Activated CD4-positive, alpha-beta T cell treated with anti-CD3 and anti-CD28 coated beads for 4 hours (primary cell): ENCODE results near the gene TSC22D4.
"Not testable (repeated sequence)": the region's sequence is repeated elsewhere in the genome, so short reads cannot be mapped to it uniquely, and the experiment has no call there.

Experiments
- DNase-seq, 2 donors: peaks; one replicate each; pipeline ENCODE4 v3.0.0-alpha.2; 2020

TSC22D4 gene

DNA sequence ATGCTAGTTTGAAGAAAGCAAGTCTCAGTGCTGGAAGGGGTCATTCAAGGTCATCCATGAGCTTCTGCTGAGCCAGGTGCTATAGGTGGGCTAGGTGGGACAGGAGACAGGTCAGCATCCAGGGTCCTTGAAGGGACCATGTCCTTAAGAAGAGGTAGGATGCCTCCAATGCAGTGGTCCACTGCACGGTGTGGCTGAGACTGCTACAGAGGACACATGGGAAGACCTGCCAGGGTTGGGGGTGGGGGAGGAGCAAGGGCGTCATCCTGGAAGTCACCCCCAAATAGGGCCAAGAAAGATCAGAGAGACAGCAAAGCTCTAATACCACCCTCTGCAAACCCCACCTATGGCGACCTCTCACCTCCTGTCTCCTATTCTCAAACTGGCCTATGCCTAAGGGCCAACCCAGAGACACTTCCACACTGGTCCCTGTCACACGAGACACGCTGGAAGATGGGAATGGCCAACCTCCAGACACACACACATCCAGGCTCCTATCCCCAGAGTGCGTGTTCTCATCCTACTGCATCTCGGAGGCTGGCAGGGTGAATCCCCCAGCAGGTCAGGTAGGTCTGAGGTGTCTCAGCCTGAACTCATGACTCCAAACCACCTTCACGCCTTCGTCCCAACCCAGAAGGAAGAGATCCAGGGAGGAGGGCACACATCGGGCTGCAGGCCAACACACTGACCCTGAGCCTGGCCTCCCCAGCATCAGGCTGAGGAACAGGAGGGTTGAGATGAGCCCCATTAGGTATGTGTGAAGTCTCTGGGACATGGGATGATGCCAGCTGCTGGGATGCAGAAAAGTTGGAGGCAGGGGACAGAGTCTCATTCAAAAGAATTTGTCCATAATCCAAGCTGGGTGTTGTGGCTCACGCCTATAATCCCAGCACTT lies 37.1 kb downstream of the TSC22D4 start:
- no peak for DNase-seq

DNA sequence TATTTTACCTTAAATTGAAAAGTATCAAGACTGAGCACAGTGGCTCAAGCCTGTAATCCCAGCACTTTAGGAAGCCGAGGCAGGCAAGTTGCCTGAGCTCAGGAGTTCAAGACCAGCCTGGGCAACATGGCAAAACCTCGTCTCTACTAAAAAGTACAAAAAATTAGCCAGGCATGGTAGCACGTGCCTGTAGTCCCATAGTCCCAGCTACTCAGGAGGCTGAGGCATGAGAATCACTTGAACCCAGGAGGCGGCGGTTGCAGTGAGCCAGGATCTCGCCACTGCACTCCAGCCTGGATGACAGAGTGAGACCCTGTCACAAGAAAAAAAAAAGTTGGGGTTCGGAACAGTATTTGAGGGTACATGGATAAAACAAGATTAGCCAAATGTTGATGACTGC lies 39.8 kb downstream of the TSC22D4 start:
- not testable (repeated sequence) for DNase-seq

DNA sequence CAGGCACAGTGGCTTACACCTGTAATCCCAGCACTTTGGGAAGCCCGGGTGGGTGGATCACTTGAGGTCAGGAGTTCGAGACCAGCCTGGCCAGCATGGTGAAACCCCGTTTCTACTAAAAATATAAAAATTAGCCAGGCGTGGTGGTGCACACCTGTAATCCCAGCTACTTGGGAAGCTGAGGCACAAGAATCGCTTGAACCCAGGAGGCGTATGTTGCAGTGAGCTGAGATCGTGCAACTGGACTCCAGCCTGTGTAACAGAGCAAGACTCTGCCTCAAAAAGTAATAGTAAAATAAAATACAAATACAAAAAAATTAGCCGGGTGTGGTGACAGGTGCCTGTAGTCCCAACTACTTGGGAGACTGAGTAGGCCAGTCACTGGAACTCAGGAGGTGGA lies 40.3 kb downstream of the TSC22D4 start:
- not testable (repeated sequence) for DNase-seq

DNA sequence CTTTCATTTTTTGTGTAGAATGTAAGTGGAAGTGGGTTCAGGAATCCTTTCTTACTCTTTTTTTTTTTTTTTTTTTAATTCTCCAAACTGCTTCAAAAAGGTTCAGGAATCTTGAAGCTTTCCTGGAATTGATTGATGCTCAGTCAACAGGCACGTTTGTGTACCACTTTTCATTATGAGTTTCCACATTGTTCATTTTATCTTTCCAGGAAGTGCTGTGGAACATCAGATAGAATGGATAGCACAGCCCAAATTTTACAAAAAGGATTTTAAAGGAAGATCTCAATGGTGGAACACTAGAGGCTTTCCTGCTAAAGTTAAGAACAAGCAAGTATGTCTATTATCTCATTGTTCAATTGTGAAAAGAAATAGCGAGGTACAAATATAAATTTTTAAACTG lies 40.8 kb downstream of the TSC22D4 start:
- DNase-seq, result no peak

DNA sequence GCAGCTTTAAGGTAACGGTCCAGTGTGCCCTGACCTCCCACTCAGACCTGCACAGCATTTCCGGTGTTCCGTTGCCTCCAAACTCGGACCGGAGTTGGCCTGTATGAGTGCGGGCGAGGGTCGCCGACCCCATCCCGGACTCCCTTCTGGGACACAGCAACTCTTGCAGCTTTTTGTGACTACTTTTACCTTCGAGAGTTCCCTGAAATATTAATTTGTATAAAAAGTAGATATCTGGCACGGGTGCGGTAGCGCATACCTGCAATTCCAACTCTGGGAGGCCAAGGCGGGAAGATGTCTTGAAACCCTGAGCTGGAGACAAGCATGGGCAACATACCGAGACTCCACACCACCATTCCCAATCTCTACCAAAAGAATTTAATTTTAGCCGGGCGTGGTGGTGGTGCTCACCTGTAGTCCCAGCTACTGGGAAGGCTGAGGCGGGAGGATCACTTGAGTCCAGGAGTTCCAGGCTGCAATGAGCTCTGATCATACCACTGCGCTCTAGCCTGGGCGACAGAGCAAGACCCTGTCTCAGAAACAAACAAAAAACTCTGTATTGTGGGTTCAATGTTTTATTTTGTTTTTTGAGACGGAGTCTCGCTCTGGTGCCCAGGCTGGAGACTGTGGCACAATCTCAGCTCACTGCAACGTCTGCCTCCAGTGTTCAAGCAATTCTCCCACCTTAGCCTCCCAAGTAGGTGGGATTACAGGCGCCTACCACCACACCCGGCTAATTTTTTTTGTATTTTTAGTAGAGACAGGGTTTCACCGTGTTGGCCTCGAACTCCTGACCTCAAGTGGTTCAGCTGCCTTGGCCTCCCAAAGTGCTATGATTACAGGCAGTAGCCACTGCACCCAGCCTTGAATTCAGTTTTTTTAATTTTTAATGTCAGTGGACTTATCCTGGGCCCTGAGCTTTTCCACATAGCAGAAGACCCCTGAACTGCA lies 41.6 kb downstream of the TSC22D4 start:
- DNase-seq, result no peak

DNA sequence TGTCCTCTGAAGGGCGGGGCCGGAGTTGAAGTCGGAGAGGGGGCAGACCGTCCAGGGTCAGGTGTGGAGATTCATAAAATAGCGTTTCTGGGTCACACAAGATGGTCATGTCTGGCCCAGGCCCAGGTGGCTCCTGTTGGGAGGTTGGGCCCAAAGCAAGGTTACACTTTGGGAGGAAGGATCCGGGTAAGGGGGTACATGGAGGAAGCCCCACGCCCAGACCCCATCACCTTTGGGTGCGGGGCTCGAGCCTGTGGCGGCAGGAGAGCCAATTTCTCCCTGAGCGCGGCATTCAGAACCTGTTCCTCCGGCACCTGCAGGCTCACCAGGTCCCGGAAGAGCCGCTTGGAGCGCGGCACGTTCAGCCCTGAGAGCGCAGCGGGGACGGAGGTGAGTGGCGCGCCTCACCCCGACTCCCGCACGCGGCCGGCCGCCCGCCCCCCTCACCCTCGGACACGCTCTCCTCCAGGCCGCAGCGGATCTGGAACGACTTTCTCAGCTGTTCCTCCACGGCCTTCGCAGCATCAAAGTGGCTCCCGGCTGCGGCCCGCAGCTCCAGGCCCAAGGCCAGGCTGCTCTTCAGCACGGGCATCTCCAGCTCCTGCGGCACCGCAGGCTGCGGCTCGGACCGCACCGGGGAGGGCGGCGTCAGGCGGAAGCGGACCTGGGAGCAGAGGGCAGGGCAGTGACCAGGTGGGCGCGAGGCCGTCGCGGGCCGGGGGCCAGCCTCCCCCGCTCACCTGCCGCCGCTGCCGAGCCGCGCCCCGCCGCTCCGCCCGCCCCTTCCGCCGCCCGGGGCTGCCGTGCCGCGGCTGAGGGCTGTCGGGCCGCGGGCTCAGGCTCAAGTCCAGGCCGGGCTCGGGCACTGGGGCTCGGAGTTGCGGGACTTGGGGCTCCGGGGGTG lies 43.4 kb downstream of the TSC22D4 start:
- DNase-seq, result peak; percentile 48 to 56

DNA sequence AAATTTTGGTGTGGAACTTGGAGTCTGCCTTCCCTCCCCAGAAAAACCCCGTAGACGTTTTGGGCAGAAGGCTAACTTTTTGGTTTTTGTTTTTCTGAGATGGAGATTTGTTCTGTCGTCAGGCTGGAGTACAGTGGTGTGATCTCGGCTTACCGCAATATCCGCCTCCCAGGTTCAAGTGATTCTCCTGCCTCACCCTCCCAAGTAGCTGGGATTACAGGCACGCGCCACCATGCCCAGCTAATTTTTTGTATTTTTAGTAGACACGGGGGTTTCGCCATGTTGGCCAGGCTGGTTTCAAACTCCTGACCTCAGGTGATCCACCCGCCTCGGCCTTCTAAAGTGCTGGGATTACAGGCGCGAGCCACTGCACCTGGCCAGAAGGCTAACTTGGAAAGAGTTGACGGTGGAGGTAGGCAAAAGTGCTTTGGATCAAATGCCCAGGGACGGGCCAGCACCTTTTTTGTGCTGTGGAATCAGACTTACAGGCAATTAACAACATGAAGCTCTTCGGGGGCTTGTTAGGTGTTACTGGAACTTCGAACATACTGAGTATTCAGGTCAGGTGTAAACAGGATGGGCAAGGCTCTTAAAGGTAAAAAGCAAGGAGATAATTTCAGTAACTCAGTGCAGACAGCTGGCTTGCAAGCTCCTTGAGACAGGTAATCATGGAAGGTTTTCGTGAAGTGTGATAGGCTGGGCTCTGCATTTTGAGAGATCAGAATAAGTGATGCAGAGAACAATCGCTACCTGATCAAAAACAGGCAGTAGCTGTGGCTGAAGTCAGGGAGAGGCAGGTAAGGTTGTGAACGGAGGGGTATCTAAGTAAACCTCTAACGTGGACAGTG lies 44.5 kb downstream of the TSC22D4 start:
- DNase-seq, result no peak

DNA sequence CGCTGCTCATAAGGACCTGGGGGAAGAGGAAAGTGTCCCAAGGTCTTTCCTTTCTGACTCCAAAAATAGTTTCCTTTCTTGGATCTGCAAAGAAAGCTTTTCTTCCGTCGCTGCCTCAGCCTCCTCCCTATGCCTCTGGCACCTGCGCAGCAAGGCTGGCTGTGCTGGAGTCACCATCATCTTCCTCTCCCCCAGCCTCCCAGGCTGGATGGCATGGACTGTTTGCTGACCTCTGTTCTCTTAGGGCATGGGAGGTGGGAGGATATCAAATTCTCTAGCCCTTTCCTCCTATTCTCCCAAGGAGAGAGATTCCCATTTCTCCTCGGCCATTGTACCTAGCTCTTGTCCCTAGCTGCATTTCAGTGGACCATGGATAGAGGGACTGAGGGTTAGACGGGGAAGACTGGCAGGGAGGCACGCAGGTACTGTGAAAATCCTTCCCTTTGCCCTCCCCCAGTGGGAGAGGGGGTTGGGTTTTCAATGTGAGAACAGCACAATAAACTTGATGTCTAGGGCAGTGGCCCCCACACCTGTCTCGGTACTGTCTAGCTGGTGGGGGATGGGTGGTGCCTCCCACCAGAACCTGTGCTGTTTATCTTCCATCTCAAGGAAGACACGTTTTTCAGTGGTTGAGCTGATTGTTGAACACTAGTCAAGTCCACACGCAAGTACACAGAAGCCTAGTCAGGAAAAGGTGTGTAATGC lies 45.3 kb downstream of the TSC22D4 start:
- DNase-seq, result no peak

DNA sequence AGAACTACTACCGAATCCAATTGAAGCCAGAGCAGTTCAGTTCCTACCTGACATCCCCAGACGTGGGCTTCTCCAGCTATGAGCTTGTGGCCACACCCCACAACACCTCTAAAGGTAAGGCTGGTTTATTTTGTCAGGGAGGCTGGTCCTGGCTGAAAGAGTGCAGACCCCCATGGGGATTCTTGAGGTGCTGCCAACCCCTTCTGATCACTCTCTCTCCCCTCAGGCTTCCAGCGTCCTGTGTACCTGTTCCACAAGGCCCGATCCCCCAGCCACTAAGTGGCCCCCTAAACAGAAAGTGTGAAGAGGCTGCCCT lies 45.8 kb downstream of the TSC22D4 start:
- DNase-seq, result no peak

DNA sequence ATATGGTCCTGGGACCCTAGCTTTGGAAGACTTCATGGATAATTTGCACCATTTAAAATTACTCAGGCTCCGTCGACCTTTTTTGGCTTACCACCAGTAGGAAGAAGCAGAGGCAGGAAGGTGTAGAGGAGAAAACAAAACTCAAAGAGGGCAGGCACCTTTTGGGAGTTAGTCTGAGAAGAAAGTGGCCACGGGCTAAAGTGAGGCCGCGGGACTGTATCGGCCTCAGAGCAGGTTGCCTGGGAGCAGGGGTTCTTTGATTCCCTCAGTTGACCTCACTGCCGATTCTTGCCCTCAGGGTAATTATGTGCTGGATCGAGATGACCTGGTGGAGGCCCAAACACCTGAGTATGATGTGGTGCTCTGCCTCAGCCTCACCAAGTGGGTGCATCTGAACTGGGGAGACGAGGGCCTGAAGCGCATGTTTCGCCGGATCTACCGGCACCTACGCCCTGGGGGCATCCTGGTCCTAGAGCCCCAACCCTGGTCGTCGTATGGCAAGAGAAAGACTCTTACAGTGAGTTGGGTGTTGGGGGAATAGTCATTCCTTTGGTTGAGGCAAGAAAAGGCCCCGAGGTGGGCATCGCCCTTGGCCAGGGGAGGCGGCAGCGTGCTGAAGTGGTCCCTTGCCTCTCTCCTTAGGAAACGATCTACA lies 46.3 kb downstream of the TSC22D4 start:
- no peak for DNase-seq

DNA sequence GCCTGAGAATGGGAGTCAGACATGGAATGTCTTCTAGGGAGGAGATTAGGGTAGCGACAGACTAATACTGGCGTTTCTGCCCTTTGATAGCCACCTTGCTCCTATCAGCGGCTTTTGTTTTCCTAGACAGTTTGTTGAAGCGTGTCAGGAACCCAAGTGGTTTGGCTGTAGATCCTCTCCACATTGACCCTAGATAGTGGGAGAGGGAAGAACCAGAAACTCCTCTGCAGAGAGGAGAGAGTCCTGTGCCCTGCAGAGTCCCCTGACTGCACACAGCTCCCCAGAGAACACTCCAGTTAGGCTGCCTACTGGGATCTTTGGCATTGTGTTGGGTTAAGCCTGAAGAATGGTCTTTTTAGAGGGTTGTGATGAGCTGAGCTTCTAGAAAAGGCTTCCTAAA lies 47.0 kb downstream of the TSC22D4 start:
- no peak for DNase-seq

DNA sequence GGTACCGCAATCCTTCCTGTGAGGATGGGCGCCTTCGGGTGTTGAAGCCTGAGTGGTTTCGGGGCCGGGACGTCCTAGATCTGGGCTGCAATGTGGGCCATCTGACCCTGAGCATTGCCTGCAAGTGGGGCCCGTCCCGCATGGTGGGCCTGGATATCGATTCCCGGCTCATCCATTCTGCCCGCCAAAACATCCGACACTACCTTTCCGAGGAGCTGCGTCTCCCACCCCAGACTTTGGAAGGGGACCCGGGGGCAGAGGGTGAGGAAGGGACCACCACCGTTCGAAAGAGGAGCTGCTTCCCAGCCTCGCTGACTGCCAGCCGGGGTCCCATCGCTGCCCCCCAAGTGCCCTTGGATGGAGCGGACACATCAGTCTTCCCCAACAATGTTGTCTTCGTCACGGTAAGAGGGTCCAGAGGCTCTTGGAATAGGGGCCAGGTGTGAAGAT lies 47.7 kb downstream of the TSC22D4 start:
- DNase-seq, result no peak

DNA sequence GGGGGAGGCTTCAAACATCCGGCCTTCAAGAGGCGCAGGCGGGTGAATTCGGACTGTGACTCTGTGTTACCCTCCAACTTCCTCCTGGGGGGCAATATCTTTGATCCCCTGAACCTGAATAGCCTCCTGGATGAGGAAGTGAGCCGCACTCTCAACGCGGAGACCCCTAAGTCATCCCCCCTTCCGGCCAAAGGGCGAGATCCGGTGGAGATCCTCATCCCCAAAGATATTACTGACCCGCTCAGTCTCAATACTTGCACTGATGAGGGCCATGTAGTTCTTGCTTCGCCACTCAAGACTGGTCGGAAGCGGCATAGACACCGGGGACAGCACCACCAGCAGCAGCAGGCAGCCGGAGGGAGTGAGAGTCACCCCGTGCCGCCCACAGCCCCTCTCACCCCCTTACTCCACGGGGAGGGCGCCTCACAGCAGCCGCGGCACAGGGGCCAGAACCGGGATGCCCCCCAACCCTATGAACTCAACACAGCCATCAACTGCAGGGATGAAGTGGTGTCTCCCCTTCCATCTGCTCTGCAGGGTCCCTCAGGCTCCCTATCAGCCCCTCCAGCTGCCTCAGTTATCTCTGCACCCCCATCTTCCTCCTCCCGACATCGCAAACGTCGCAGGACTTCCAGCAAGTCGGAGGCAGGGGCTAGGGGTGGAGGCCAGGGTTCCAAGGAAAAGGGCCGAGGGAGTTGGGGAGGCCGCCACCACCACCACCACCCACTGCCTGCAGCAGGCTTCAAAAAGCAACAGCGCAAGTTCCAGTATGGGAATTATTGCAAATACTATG lies 48.3 kb downstream of the TSC22D4 start:
- DNase-seq, result peak; percentile 31 to 56

DNA sequence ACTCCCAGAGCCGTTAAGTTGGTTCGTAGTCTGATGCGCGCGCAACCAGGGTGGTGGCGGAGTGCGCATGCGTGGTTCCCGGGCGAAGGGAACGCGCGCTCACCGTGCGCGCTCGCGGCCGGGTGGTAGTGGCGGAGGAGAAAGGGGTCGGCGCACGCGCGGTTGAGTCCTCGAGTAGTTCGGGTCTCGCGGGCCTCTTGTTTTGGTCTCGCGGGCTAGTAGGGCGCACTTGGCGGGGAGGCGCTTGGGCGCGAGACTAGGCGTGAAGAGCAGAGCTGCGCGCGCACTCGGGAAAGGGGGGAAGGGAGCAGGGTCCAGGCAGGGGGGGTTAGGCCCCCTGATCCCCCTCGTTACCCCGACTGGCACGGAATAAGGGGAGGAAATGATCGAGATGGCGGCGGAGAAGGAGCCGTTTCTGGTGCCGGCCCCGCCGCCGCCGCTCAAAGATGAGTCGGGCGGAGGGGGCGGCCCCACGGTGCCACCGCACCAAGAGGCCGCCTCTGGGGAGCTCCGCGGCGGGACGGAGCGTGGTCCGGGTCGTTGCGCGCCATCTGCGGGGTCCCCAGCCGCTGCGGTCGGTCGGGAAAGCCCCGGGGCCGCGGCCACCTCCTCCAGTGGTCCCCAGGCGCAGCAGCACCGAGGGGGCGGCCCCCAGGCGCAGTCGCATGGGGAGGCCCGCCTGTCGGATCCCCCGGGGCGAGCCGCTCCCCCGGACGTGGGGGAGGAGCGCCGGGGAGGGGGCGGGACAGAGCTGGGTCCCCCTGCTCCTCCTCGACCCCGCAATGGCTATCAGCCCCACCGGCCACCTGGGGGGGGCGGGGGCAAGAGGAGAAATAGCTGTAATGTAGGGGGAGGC lies 49.1 kb downstream of the TSC22D4 start, which contains the start of gene MEPCE:
TSS of gene MEPCE (plus strand) at position 195 of the 856 bp plus-strand sequence. CDS start at position 383, 188 bp downstream.
- DNase-seq, result peak; percentile 96

DNA sequence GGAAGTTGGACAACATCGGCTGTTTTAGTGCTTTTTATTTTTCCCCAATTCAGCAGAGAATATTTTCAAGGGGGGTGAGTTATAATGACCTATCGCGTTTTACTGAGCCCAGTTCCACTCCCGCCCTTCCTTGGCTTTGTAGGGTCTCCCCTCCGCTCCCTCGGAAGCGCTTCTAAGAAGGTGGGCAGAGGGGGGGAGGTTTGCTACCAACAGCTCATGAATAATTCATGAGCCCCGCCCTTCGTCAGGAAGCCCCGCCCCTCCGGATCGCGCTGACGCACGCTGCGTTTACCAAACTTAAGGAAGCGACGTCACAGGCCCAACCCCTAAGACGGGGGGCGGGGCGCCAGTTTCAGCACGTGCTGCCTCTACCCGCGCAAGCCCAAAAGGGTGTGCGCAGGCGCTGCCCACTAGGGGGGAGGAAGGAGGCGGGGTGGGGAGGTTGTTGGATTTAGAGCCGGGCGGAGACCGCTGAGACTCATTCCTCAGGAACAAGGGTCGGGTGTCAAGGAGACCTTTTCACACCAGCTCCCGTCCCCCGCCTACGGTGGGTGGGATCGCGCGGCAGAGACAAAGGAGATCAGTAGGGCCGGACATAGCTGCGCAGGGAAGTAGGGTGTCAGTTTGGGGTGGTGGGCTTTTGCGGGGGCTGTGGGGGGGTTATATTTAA lies 49.9 kb downstream of the TSC22D4 start:
- DNase-seq, result peak; percentile 100

DNA sequence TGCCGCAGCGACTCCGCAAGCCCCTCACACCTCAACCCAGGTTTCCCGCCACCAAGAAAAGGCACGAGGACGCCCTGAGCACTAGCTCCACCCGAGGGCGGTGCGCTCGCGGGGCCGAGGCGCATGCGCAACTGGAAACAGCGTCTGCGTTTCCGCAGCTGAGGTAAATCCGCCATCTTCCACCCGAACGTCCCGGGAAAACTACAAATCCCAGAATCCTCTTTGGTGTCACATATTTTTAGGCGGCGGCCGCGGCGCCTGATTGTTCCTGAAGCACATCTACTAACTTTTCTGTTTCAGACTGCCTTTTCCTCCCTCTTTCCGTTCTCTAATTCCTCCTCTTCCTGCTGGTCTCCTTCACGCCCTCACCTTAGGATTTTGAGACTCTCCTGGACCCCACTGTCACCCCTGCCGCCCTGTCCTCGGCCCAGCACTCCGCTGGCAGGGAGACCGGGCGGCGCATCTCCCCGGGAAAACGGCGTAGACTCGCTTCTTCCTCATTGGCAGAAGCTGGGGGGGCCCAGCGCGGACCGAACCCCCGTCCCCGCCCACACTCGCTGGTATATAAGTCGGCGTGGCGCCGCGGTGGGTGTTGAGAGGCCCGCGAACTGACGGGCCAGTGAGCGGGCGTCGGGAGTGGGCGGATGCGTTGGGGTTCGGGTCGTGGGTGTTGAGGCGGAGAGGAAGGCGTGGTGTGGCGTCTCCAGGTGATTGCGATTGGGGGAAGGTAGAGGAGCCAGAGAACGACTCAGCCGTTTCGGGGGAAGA lies 50.6 kb downstream of the TSC22D4 start, which contains the start of gene ZCWPW1:
TSS of gene ZCWPW1 (minus strand) at position 505 of the 768 bp plus-strand sequence. CDS start 8,054 bp downstream, outside the sequence.
- DNase-seq, result peak; percentile 98

DNA sequence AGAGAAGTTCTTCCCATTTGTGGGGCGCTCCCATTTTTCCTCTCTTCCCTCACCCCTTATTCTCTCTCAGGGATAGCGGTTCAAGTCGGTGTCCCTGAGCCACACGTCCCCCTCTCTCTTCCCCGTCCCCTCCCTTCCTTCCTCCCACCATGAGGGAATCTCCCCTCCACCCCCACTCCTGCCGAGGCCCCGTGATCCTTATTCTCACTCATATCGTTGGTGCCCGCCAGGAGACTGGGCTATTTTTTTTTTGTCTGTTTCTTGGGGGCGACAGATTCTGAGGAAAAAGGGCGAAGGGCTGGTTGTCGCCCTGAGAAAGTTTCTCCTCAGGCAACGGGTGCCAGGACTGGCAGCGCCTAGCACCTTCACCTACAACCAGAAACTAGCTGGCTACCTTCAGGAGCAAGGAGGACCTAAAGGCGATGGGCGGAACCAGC lies 51.2 kb downstream of the TSC22D4 start:
- peak in 1 of 2 donors; percentile 35 for DNase-seq
